Ammon's horn (tissue), 1 donor: ENCODE data around the gene TRPM8.
"Not testable (repeated sequence)": the region's sequence is repeated elsewhere in the genome, so short reads cannot be mapped to it uniquely, and the experiment has no call there.

Experiments used
- DNase-seq: peaks from one replicate; pipeline ENCODE4 v3.0.0-alpha.2; 2016; ENCODE audit warnings: low spot score

TRPM8 gene

DNA sequence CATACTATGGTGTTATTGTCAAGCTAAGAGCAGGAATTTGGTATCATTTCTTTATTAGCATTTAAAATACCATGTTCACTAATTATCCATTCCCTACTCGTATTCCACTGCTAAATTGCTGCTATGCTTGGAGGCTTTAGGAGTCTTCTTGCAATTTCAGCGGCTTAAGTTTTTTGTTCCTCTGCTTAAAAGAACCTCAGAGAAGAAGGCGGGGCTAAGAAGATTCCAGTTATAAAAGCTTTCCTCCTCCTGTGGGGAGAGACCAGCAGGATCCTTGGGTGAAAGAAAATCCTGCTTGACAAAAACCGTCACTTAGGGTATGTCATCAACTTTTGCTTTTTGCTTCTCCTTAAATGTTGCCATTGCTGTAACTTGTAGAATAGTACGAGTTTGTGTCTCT is at the start of gene TRPM8:
Gene TRPM8, plus strand, starts transcription at position 258 of the 400 bp plus-strand sequence. CDS start 9,165 bp downstream, outside the sequence.
- no peak for DNase-seq

DNA sequence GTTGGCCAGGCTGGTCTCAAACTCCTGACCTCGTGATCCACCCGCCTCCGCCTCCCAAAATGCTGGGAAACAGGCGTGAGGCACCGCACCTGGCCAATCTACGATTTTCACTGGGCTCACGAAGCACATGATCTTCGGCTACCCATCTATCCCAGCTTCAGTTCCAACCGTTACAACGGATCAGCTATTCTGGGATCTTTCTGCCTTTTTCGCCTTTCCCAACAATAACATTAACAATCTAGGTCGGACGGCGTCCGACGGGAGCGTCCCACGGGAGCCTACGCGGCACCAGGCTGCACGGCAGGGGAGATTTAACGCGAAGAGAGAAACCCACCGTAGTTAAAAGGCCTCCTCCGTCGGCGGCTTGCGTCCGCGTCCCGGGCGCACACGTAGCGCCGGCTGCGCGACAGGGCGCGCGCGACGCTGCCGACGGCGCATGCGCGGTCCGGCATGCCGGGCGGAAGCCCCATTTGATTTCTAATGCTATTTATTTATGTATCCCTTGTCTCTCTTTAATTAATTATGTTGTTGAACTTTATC is 49.1 kb upstream of the TRPM8 start, which contains the start of gene MSL3B:
Gene MSL3B, minus strand, starts transcription at position 394 of the 540 bp plus-strand sequence.
- DNase-seq: no peak

DNA sequence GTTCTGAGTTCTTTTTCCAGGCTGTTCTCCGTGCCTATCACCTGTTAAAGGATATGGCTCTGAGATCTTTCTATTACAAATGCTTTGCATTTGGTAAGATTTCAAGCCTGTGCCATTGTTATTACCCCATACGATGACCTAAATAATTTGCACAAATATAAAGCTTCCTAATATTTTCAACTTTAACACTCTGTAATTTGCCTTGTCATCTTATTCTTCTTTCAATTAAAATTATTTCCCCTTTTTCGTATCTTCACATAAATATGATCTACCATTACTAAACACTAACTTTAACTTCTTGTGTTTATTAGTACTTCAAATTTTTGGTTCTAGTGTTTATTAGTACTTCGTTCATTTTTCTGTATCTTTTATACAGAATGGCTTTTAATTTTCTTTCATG is 45.7 kb upstream of the TRPM8 start:
- no peak for DNase-seq

DNA sequence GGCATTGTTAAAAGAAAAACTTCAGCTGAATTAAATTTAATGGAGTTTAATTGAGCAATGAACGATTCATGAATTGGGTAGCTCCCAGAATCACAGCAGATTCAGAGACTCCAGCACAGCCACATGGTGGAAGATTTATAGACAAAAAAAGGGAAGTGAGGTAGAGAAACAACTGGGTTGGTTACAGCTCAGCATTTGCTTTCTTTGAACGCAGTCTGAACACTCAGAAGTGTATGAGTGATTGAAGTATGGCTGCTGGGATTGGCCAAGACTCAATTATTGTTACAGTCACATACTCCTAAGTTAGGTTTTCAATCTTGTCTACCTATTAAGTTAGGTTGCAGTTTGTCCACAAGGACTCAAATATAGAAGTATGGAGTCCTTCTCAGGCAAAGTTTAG is 45.0 kb upstream of the TRPM8 start:
- not testable (repeated sequence) for DNase-seq

DNA sequence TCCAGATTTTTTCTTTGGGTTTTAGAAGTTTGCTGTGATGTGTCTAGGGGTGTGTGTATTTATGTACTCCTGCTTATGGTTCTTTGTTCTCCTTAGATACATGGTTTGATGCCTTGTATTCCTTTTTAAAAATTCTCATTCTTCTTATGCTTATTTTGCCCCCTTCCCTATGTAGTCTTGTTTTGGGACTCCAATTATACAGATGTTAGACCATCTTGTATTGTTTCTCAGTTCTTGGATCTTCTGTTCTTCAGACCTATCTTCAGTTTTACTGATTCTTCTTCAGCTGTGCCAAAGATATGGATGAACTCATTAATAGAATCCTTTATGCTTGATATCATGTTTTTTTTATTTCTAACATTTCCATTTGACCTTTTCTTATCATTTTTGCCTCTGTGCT is 34.8 kb upstream of the TRPM8 start:
- DNase-seq: no peak

DNA sequence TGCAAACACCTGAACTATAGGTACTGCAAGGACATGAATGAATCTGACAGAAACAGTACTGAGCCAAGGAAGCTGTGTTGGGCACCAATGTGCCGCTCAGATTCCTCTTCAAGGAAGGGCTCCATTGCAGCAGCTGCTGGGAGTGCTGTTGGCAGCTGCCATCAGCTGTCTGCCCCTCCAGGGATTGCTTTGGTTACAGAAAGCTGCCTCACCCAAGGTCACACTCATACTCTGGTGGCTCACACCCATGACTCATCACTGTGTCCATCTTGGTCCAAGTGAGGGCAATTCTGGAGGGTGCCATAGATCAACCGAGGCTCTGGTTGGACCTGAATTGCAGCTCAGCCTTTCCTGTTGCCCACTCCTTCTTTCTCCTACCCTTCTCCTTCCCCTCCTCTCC is 24.4 kb upstream of the TRPM8 start:
- DNase-seq: no peak

DNA sequence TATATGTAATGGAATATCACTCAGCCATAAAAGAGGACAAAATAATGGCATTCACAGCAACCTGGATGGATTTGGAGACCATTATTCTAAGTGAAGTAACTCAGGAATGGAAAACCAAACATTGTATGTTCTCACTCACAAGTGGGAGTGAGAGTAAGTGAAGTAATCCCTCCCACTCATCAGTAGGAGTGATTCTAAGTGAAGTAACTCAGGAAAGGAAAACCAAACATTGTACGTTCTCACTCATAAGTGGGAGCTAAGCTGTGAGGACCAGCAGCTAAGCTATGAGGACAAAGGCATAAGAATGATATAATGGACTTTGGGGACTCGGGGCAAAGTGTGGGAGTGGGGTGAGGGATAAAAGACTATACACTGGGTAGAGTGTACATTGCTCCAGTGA is 20.9 kb upstream of the TRPM8 start:
- DNase-seq: not testable (repeated sequence)

DNA sequence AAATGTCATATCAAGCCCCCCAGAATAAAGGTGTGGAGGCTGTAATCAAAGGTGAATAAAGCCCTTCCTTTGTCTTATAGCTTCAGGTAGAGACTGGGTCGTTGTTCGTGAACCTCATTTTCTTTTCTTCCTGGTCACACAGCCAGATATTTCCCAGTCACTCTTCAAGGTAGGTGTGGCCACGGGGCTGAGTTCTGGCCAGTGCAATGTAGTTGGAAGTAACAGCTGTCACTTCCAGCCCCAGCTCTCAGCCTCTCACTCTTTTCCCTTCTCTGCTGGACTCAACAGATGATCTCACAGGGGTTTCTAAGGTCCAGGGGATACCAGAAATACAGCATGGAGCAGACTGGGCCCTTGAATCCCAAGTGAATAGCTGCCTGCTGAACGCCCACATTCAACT is 15.8 kb upstream of the TRPM8 start:
- no peak for DNase-seq

DNA sequence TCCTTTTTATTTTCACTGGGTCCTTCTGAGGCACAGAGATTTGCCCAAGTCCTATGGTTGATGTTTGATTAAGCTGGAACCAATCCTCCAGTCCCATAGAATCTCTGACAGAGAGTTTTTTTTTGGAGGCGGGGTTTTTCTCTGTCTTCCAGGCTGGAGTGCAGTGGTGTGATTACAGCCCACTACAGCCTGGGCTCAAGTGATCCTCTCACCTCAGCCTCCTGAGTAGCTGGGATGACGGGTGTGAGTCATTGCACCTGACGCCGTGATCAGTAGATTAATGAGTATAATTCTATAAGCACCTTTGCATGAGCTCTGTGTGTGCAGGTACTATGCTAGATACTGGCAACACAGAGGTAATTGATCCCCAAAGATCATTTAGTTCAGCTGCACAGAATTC is 15.3 kb upstream of the TRPM8 start:
- DNase-seq: no peak

DNA sequence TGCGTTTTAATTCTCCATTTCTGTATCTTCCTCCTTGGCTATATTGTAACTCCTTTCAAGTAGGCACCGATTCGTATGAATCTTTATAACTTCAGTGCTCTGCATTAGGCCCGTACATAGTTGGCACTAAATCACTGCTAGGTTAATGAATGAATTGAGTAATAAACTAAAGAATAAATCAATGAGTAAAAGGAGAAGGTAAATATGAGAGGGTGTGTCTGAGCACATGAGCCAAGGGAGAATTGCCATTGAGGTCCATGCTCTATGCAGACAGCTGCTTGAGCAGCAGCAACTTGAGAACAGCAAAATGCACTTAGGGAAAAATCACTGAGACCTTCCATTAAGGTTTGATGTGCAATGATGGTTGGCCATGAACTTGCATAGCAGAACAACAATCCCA is 11.2 kb upstream of the TRPM8 start:
- no peak for DNase-seq

DNA sequence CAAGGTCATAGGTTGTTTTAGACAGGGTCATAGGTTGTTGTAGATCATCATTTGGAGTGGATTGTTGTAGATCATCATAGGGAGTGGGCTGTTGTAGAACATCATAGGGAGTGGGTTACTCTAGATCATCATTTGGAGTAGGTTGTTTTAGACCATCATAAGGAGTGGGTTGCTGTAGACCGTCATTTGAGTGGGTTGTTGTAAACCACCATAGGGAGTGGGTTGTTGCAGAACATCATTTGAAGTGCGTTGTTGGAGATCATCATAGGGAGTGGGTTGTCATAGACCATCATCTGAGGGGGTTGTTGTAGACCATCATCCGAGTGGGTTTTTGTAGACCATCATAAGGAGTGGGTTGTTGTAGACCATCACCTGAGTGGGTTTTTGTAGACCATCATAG is 9.5 kb upstream of the TRPM8 start:
- DNase-seq: no peak

DNA sequence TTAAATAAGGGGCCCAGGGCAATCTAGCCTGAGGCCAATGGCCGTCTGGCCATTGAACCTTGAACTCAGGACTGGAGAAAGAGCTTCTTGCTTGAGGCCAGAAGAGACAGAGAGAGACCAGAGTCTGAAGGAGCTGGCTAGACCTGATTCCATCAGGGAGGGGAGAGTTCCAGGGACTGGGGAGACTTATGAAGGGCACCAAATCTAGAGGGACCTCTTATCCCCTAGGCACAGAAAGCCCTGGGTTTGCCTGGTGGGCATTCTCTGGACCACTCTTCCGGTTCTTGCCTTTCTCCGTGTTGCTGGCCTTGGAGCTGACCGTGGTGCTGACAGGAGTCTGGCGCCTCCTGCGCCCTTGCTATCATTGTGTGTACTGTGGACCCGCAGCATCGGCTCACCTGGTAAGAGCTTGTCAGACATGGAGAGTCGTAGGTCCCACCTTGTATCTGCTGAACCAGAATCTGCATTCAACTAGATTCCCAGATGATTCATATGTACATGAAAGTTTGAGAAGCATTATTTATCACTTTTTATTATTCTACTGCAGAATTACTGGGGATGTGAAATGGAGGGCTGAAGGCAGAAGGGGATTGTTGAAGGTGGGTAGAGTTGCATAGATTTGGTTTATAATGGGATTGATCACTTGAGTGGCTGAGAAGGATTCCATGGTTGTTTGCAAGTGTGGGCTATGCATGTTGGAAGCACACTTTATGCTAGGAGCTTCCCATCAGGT is 4.3 kb upstream of the TRPM8 start:
- no peak for DNase-seq

DNA sequence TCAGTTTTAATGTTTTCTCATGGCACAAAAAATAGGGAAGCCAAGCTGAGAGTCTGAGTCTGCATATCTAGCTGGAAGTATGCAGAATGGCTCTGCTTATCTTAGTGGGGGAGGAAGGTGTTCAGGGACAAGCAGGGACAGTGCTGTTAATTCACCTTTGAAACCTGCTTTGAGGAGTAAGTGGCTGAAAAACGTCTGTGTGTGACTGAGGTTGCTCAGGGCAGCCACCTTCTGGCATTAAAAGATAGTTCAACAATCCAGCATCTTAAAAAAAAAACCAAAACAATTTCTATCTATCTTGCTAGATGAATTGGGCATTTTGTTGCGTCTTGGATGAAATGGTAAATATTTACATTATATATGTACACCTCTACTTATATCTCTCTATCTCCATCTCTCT is 2.0 kb upstream of the TRPM8 start:
- no peak for DNase-seq

DNA sequence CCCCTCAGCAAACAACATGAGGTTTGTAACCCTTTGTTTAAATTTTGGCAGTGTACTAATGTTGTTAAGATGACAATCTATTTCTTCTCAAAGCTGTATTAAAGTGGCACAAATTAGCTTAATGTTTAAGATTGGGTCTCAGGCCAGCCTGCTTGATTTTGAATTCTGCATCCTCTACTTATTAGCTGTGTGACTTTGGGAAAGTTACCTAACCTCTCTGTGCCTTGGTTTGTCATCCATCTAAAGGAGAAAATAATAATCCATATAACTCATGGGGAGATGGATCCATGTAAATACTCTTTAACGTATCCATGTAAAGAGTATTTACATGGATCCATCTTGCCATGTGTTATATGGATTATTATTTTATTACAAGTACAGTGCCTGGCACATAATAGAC is 2.1 kb downstream of the TRPM8 start:
- no peak for DNase-seq

DNA sequence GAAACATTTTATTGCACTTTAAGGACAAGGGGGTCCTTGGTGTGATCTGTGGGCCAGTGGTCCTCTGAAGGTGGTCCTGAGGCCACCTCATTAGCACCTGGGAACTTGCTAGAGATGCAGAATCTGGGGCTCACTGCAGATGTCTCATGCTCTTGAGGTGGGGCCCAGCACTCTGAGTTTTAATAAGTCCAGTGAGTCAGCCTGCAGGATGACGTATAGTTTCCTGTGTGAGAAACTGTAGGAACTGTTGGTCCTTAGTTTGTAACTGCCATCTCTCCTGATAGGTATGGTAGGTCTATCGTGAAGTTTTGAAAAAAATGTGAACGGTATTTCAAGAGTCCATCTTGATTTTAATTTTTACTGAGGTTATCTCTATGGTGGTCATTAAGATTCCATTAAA is 2.8 kb downstream of the TRPM8 start:
- no peak for DNase-seq

DNA sequence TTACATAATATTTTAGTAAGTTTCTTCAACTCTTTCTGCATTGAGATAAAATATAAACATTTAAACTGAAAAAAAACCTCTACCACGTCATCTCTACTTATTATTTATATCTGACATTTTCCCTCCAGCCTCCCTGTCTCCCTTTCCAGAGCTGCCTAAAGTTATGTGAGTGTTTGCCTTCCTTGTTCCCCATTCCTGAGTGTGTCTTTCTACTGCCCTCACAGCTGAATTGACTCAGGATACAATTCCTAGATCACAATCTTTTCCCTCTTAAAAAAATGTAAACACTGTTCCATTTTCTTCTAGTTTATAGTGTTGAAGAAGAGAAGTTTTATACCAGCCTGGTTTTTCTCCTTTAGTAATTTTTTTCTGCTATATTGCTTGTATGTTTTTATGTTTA is 5.3 kb downstream of the TRPM8 start:
- no peak for DNase-seq

DNA sequence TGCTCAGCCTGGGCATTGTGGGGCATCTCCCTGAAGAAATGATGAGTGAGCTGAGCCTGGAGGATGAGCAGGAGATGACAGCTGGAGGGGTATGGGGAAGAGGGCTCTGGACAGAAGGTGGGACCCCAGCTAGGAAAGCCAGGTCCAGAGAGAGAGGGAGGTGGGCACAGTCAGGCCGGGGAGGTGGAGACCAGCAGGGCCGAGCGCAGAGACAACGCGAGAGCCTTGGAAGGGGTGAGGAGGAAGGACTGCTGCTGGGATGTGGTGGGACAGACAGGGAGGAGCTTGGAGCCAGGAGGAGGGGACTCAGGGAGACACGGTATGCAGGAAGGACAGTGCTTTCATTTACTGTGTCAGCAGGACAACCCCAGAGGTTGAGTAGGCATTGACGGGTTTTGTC is 8.2 kb downstream of the TRPM8 start:
- no peak for DNase-seq

DNA sequence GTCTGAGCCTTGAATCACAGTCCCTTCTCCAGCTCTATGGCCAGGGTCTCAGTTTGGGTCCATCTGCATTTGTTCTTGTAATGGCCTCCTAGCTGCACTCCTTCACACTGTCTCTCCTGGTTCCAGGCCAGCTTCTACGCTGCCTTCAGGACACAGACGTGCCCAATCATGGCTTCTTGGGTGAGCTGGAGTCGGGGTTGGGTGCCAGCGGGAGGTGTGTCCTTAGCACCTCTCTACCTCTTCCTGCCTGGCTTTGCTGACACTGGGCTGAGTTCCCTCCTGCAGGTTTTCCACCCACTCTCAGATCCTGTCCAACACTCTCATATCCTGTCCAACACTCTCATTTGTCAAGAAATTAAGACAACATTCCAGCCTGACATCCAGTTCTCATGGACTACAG is 9.6 kb downstream of the TRPM8 start:
- no peak for DNase-seq

DNA sequence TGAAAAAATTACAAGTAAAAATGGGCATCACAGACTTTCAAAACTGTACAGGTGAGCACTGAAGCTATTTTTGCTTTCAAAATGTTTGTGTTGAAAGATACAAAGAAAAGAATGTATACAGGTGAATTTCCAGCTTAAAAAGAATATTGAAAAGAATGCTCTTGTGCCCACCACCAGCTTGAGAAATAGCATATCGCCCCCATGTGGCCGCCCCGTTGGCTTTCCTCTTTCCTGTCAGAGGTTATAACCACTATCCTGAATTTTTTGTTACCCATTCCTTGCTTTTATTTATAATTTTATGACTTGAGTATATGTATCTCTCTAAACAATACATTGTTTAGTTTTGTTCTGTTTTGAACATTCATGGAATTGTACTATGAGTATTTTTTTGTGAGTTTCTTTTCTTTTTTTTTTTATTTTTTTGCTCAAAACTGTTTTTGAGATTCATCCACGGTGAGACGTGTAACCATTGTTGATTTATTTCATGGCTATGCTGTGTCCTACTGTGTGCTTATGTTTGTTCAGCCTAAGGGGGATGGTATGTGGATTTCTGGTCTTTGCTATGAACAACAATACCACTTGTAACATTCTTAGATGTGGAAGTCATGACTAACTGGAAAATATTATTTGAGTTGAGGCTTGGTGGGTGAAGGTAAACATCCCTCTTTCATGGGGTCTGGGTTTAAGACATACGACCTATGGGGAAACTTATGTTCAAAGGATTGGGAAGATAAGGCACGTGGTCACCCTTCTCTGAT is 11.6 kb downstream of the TRPM8 start:
- DNase-seq: no peak

DNA sequence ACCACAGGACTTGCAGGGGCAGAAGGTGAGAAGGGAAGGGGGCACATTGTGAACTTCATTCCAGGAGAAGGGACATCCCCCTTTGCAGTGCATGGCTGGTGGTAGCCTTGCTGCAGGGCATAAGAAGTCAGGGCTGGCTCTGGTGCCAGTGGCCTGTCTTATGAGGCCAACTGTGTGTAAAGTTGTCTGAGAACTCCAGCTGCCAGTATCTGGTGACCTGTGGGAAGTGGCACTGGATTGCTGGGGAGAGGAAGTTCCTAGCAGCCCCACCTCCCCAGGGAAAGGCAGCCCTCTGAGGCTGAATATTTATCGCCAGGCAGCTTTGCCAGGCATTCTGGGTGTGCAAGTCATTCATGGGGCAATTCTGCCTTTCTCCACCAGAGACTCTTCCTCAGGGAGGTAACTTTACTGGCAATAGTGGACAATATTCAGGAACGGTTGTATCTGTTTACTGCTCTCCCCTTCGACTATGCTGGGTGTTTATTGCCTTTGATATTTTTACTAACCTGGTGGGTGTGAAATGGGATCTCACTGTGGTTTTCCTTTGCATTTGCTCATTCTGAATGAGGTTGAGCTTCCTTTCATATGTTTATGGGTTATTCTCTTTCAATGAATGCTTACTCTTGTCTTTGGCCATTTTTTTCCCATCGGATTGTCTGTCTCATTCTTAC is 12.3 kb downstream of the TRPM8 start:
- no peak for DNase-seq

DNA sequence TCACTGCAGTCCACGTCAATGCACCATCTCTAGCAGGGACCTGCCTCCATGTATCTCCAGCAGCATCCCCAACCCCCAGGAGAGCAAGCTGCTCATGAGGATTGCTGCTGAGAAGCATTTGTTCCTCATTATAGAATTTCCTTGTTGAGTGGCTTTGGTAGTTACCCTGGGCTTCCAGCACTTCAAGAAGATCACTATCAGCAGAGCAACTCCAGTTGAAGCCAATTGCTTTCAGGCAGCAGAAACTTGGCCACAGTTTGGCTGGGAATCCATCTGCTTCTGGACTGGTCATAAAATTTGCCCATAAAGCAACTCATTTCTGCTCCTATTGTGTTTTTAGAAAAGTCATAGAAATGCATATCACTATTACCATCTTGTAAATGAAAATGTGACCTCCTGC is 17.4 kb downstream of the TRPM8 start:
- no peak for DNase-seq

DNA sequence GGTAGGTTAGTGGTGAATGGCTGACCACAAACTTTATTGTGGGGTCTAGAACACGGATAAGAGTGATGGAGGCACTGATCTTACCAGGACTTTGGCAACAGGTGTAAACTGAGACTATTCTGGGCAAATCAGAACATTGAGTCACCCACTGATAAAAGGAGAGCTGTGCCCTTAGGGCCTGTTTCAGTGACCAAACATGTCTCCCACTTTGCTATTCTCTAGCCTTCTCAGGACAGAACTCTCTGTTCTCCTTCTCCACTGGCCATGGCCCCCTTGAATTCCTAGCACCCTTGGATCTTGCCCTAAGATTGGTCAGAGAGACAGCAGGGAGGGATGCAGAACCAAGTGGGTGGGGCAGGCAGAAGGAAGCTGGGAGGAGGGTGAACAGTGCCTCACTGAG is 18.3 kb downstream of the TRPM8 start:
- DNase-seq: no peak

DNA sequence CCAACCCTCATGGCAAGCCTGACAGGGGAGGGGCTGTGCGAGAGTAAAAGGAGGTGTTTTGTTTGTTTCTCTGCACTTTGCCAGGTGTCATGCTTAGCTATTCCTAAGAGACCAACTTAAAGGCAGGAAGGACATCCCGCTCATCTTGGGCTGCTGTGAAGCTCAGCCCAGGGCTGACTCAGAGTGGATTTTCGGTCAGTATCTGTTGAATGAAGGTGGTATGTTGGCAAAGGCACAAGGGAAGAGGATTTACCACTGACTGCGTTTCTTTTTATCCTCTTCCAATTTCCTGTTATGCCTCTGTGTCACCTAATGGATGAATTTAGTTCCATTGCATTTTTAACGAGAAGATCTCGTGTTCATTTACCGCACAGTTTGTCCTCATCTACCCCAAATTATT is 18.9 kb downstream of the TRPM8 start:
- DNase-seq: no peak
